ENCODE results near the gene OXSR1. TPM values are rescaled to one million over a fixed set of nuclear protein-coding genes. Genes with fewer than 3 reads are reported as not detected.

The OXSR1 gene
- total and polyA plus RNA-seq, 2 of the 13 experiments (the other 11 are each of a cell fraction or from before 2014, with no cell fraction given), result 27.4 to 32.6 TPM

DNA sequence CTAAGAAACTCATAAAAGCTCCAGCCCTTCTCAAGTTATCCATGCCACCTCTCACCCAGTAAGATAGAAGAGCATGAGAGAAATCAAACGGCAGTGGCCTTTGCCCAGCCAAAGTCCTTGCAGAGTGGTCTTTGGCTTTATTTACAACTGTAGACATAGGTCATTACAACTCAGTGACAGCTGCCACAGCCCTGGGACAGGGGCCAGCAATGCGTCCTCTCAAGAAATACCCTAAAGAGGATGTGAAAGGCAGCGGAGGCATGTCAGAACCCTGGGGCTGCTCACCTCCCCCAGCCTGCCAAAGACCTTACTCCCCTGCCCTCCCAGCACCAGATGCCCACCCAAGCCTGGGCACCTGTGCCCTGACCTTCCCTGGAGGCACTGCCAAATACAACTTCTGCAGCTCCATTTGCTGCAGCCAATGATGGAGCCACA, 34.7 kb upstream of the OXSR1 start (continued):
- TF ChIP-seq FOXA3 (CRISPR knock-in tag; IDR thresholded peaks at IDR 0.05), result peak; percentile 86
- TF ChIP-seq PHF5A (CRISPR knock-in tag; IDR thresholded peaks at IDR 0.05; ENCODE audit: low read depth, unreplicated experiment), result no peak
- TF ChIP-seq, protein P1, sequence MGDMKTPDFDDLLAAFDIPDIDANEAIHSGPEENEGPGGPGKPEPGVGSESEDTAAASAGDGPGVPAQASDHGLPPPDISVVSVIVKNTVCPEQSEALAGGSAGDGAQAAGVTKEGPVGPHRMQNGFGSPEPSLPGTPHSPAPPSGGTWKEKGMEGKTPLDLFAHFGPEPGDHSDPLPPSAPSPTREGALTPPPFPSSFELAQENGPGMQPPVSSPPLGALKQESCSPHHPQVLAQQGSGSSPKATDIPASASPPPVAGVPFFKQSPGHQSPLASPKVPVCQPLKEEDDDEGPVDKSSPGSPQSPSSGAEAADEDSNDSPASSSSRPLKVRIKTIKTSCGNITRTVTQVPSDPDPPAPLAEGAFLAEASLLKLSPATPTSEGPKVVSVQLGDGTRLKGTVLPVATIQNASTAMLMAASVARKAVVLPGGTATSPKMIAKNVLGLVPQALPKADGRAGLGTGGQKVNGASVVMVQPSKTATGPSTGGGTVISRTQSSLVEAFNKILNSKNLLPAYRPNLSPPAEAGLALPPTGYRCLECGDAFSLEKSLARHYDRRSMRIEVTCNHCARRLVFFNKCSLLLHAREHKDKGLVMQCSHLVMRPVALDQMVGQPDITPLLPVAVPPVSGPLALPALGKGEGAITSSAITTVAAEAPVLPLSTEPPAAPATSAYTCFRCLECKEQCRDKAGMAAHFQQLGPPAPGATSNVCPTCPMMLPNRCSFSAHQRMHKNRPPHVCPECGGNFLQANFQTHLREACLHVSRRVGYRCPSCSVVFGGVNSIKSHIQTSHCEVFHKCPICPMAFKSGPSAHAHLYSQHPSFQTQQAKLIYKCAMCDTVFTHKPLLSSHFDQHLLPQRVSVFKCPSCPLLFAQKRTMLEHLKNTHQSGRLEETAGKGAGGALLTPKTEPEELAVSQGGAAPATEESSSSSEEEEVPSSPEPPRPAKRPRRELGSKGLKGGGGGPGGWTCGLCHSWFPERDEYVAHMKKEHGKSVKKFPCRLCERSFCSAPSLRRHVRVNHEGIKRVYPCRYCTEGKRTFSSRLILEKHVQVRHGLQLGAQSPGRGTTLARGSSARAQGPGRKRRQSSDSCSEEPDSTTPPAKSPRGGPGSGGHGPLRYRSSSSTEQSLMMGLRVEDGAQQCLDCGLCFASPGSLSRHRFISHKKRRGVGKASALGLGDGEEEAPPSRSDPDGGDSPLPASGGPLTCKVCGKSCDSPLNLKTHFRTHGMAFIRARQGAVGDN (CRISPR knock-in tag; IDR thresholded peaks at IDR 0.05), result peak; percentile 86
- peak; percentile 50; the same call in 1 of the 2 replicates for TF ChIP-seq ZBTB20 (CRISPR knock-in tag; IDR thresholded peaks at IDR 0.05; ENCODE audit: borderline replicate concordance, low read depth)
- no peak for TF ChIP-seq PRPF4 (IDR thresholded peaks at IDR 0.05; ENCODE audit: low read depth, low read length, poor library complexity, severe bottlenecking)
- TF ChIP-seq, protein P2, sequence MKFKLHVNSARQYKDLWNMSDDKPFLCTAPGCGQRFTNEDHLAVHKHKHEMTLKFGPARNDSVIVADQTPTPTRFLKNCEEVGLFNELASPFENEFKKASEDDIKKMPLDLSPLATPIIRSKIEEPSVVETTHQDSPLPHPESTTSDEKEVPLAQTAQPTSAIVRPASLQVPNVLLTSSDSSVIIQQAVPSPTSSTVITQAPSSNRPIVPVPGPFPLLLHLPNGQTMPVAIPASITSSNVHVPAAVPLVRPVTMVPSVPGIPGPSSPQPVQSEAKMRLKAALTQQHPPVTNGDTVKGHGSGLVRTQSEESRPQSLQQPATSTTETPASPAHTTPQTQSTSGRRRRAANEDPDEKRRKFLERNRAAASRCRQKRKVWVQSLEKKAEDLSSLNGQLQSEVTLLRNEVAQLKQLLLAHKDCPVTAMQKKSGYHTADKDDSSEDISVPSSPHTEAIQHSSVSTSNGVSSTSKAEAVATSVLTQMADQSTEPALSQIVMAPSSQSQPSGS (CRISPR knock-in tag; IDR thresholded peaks at IDR 0.05), result peak; percentile 37; the same call in 1 of the 2 replicates
- 0 out of 2 replicates have a peak, but pooled peaks have one; percentile 13 for TF ChIP-seq REPIN1 (CRISPR knock-in tag; IDR thresholded peaks at IDR 0.05; ENCODE audit: borderline replicate concordance, low read depth)
- peak; percentile 67; the same call in 1 of the 2 replicates for TF ChIP-seq ETV5 (CRISPR knock-in tag; IDR thresholded peaks at IDR 0.05; ENCODE audit: borderline replicate concordance)
- TF ChIP-seq SMARCC2 (IDR thresholded peaks at IDR 0.05), result no peak
- peak; percentile 83; the same call in 1 of the 2 replicates for TF ChIP-seq JUN (CRISPR knock-in tag; IDR thresholded peaks at IDR 0.05)
- peak; percentile 100 for TF ChIP-seq PPARG (CRISPR knock-in tag; conservative IDR thresholded peaks at IDR 0.05)
- TF ChIP-seq, protein P3, sequence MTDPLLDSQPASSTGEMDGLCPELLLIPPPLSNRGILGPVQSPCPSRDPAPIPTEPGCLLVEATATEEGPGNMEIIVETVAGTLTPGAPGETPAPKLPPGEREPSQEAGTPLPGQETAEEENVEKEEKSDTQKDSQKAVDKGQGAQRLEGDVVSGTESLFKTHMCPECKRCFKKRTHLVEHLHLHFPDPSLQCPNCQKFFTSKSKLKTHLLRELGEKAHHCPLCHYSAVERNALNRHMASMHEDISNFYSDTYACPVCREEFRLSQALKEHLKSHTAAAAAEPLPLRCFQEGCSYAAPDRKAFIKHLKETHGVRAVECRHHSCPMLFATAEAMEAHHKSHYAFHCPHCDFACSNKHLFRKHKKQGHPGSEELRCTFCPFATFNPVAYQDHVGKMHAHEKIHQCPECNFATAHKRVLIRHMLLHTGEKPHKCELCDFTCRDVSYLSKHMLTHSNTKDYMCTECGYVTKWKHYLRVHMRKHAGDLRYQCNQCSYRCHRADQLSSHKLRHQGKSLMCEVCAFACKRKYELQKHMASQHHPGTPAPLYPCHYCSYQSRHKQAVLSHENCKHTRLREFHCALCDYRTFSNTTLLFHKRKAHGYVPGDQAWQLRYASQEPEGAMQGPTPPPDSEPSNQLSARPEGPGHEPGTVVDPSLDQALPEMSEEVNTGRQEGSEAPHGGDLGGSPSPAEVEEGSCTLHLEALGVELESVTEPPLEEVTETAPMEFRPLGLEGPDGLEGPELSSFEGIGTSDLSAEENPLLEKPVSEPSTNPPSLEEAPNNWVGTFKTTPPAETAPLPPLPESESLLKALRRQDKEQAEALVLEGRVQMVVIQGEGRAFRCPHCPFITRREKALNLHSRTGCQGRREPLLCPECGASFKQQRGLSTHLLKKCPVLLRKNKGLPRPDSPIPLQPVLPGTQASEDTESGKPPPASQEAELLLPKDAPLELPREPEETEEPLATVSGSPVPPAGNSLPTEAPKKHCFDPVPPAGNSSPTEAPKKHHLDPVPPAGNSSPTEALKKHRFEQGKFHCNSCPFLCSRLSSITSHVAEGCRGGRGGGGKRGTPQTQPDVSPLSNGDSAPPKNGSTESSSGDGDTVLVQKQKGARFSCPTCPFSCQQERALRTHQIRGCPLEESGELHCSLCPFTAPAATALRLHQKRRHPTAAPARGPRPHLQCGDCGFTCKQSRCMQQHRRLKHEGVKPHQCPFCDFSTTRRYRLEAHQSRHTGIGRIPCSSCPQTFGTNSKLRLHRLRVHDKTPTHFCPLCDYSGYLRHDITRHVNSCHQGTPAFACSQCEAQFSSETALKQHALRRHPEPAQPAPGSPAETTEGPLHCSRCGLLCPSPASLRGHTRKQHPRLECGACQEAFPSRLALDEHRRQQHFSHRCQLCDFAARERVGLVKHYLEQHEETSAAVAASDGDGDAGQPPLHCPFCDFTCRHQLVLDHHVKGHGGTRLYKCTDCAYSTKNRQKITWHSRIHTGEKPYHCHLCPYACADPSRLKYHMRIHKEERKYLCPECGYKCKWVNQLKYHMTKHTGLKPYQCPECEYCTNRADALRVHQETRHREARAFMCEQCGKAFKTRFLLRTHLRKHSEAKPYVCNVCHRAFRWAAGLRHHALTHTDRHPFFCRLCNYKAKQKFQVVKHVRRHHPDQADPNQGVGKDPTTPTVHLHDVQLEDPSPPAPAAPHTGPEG (CRISPR knock-in tag; IDR thresholded peaks at IDR 0.05), result no peak
- TF ChIP-seq, protein P4, sequence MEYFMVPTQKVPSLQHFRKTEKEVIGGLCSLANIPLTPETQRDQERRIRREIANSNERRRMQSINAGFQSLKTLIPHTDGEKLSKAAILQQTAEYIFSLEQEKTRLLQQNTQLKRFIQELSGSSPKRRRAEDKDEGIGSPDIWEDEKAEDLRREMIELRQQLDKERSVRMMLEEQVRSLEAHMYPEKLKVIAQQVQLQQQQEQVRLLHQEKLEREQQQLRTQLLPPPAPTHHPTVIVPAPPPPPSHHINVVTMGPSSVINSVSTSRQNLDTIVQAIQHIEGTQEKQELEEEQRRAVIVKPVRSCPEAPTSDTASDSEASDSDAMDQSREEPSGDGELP (IDR thresholded peaks at IDR 0.05; ENCODE audit: borderline replicate concordance, low read depth), result peak; percentile 68
- TF ChIP-seq PHF8 (CRISPR knock-in tag; IDR thresholded peaks at IDR 0.05), result 0 out of 2 replicates have a peak, but pooled peaks have one; percentile 12
- no peak for TF ChIP-seq ZNF564 (CRISPR knock-in tag; IDR thresholded peaks at IDR 0.05)
